Activated naive CD8-positive, alpha-beta T cell (primary cell): ENCODE measurements around the gene NOSTRIN.
"Not testable (repeated sequence)": the region's sequence is repeated elsewhere in the genome, so short reads cannot be mapped to it uniquely, and the experiment has no call there.

Experiments used
- H3K27ac Mint-ChIP-seq: one replicate; pipeline ENCODE4 v1.8.0; 2021; ENCODE audit warnings: mixed read lengths
- H3K27me3 Mint-ChIP-seq: one replicate; pipeline ENCODE4 v1.8.0; 2021; ENCODE audit warnings: mixed read lengths
- H3K36me3 Mint-ChIP-seq: one replicate; pipeline ENCODE4 v1.8.0; 2021; ENCODE audit warnings: mixed read lengths
- H3K4me1 Mint-ChIP-seq: one replicate; pipeline ENCODE4 v1.8.0; 2021; ENCODE audit warnings: low read depth, mixed read lengths
- H3K4me3 Mint-ChIP-seq: one replicate; pipeline ENCODE4 v1.8.0; 2021; ENCODE audit warnings: mild to moderate bottlenecking, mixed read lengths
- H3K9me3 Mint-ChIP-seq: one replicate; pipeline ENCODE4 v1.8.0; 2021; ENCODE audit warnings: low read depth, mixed read lengths

Gene NOSTRIN

DNA sequence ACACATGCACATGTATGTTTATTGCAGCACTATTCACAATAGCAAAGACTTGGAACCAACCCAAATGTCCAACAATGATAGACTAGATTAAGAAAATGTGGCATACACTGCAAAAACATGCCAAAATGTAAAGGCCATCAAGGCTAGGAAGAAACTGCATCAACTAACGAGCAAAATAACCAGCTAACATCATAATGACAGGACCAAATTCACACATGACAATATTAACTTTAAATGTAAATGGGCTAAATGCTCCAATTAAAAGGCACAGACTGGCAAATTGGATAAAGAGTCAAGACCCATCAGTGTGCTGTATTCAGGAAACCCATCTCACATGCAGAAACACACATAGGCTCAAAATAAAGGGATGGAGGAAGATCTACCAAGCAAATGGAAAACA lies 64.7 kb downstream of the NOSTRIN start:
- H3K4me3 Mint-ChIP-seq, H3K4me1 Mint-ChIP-seq, H3K27me3 Mint-ChIP-seq, H3K9me3 Mint-ChIP-seq, H3K36me3 Mint-ChIP-seq, H3K27ac Mint-ChIP-seq: not testable (repeated sequence)

DNA sequence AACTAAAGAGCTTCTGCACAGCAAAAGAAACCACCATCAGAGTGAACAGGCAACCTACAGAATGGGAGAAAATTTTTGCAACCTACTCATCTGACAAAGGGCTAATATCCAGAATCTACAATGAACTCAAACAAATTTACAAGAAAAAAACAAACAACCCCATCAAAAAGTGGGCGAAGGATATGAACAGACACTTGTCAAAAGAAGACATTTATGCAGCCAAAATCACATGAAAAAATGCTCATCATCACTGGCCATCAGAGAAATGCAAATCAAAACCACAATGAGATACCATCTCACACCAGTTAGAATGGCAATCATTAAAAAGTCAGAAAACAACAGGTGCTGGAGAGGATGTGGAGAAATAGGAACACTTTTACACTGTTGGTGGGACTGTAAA lies 67.9 kb downstream of the NOSTRIN start:
- H3K27ac Mint-ChIP-seq, H3K4me1 Mint-ChIP-seq, H3K27me3 Mint-ChIP-seq, H3K9me3 Mint-ChIP-seq, H3K36me3 Mint-ChIP-seq, H3K4me3 Mint-ChIP-seq: not testable (repeated sequence)

DNA sequence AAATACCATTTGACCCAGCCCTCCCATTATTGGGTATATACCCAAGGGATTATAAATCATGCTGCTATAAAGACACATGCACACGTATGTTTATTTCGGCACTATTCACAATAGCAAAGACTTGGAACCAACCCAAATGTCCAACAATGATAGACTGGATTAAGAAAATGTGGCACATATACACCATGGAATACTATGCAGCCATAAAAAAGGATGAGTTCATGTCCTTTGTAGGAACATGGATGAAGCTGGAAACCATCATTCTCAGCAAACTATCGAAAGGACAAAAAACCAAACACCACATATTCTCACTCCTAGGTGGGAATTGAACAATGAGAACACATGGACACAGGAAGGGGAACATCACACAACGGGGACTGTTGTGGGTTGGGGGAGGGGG lies 68.4 kb downstream of the NOSTRIN start:
- not testable (repeated sequence) for H3K27me3 Mint-ChIP-seq, H3K4me1 Mint-ChIP-seq, H3K4me3 Mint-ChIP-seq, H3K9me3 Mint-ChIP-seq, H3K27ac Mint-ChIP-seq, H3K36me3 Mint-ChIP-seq

GRCh38 chr2:168874368-168875054 lies 72.1 kb downstream of the NOSTRIN start:
- no peak overlapping the region for H3K27ac Mint-ChIP-seq
- no peaks in the 10 kb centered on the region for H3K9me3 Mint-ChIP-seq
- no peaks in the 10 kb centered on the region for H3K36me3 Mint-ChIP-seq
- no peaks in the 10 kb centered on the region for H3K4me1 Mint-ChIP-seq
- no peaks in the 10 kb centered on the region for H3K27me3 Mint-ChIP-seq
- no peak overlapping the region for H3K4me3 Mint-ChIP-seq

GRCh38 chr2:168882163-168882562 lies 79.7 kb downstream of the NOSTRIN start:
- not testable (repeated sequence) for H3K4me1 Mint-ChIP-seq, H3K9me3 Mint-ChIP-seq, H3K27me3 Mint-ChIP-seq, H3K4me3 Mint-ChIP-seq, H3K36me3 Mint-ChIP-seq, H3K27ac Mint-ChIP-seq

DNA sequence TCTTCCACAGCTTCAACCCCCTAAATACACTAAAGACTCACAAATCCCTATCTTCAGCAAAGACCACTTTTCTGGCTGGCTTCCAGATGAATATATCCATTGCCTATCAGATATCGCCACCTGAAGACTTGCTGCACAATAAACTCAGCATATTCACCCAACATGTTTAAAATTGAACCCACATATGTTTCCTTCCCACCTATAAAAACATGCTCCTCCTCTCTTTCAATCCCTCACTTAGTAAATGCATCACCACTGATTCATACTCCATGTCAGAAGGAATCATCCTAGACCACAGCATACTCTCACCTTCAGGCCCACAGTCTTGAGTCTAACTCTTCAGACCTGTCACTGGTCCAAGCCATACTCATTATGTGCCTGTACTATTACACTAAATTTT lies 82.5 kb downstream of the NOSTRIN start:
- Mint-ChIP-seq H3K36me3 (no peaks in the 10 kb centered on the region), H3K9me3 (no peaks in the 10 kb centered on the region), H3K27me3 (no peaks in the 10 kb centered on the region), H3K4me1 (peaks cover 5% of the 10 kb centered on the region), H3K4me3 (no peak overlapping the region), H3K27ac (no peak overlapping the region)

GRCh38 chr2:168889635-168890005 lies 87.2 kb downstream of the NOSTRIN start:
- H3K4me1 Mint-ChIP-seq, result peaks cover 13% of the 10 kb centered on the region
- H3K27me3 Mint-ChIP-seq, result peaks cover 6% of the 10 kb centered on the region
- H3K27ac Mint-ChIP-seq, result no peak overlapping the region
- H3K9me3 Mint-ChIP-seq, result no peaks in the 10 kb centered on the region
- H3K4me3 Mint-ChIP-seq, result peak overlapping the region; percentile 97
- no peaks in the 10 kb centered on the region for H3K36me3 Mint-ChIP-seq

GRCh38 chr2:168890006-168890782 lies 87.8 kb downstream of the NOSTRIN start, which contains the start of gene SPC25:
TSS of gene SPC25 (minus strand) at chr2:168890430. CDS start at chr2:168889519, 911 bp downstream.
- Mint-ChIP-seq H3K27ac (peak within 1 kb of the TSS; percentile 47), H3K4me3 (peak within 1 kb of the TSS; percentile 97), H3K4me1 (peaks cover 13% of the 10 kb centered on the region), H3K36me3 (no peaks in the 10 kb centered on the region), H3K27me3 (peaks cover 6% of the 10 kb centered on the region), H3K9me3 (no peaks in the 10 kb centered on the region)

DNA sequence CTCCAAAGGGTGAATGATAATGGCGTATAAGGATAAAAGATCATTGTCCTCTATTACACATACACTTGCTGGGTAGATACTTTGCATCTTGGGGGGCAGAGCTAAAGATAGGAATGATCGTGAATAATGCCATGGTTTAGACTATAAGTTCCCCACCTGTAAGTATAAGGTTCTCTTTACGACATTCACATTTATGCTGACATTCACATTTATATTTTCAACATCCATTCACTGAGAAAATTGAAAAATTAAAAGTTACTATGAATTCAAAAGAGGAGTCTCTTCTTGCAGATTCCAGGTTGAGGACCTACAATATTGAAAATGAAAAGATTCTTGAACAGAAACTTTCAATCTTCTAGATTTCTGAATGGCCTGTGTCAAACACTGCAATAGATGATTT lies 89.9 kb downstream of the NOSTRIN start:
- no peaks in the 10 kb centered on the region for H3K9me3 Mint-ChIP-seq
- H3K36me3 Mint-ChIP-seq, result no peaks in the 10 kb centered on the region
- peaks cover 6% of the 10 kb centered on the region for H3K27me3 Mint-ChIP-seq
- H3K27ac Mint-ChIP-seq, result no peak overlapping the region
- peaks cover 13% of the 10 kb centered on the region for H3K4me1 Mint-ChIP-seq
- no peak overlapping the region for H3K4me3 Mint-ChIP-seq

GRCh38 chr2:168894101-168894500 lies 91.7 kb downstream of the NOSTRIN start:
- Mint-ChIP-seq H3K27me3 (peaks cover 6% of the 10 kb centered on the region), H3K4me3 (no peak overlapping the region), H3K27ac (no peak overlapping the region), H3K9me3 (no peaks in the 10 kb centered on the region), H3K4me1 (peaks cover 13% of the 10 kb centered on the region), H3K36me3 (no peaks in the 10 kb centered on the region)

- peaks cover 6% of the 10 kb centered on the region for H3K27me3 Mint-ChIP-seq
- no peak overlapping the region for H3K27ac Mint-ChIP-seq
- peaks cover 10% of the 10 kb centered on the region for H3K4me1 Mint-ChIP-seq
Observed at GRCh38 chr2:168894720-168895119, 92.3 kb downstream of the NOSTRIN start.

DNA sequence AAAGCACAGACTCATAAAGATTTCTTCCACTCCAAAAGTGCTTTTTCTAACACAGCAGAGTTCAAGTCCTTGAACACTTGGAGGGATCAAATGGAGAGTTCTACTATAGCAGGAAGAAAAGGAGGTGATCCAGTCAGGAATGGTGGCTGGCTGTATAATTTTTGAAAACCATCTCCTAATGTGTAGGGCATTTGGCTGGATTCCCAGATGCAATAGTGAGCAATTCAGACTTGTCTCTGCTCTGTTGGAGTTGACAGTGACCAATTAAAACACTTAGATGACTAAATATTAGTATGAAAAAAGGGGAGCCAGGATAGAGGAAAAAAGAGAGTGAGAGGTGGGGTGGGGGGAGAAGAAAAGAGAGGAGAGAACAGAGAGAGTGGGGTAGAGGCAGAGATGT lies 93.3 kb downstream of the NOSTRIN start:
- H3K4me1 Mint-ChIP-seq, result peaks cover 1% of the 10 kb centered on the region
- no peaks in the 10 kb centered on the region for H3K36me3 Mint-ChIP-seq
- peaks cover 6% of the 10 kb centered on the region for H3K27me3 Mint-ChIP-seq
- H3K27ac Mint-ChIP-seq, result no peak overlapping the region
- no peak overlapping the region for H3K4me3 Mint-ChIP-seq
- no peaks in the 10 kb centered on the region for H3K9me3 Mint-ChIP-seq

More at GRCh38 chr2:168894720-168895119, 92.3 kb downstream of the NOSTRIN start:
- no peak overlapping the region for H3K4me3 Mint-ChIP-seq
- H3K9me3 Mint-ChIP-seq, result no peaks in the 10 kb centered on the region
- H3K36me3 Mint-ChIP-seq, result no peaks in the 10 kb centered on the region

- Mint-ChIP-seq H3K36me3 (no peaks in the 10 kb centered on the region), H3K4me3 (no peak overlapping the region), H3K27ac (no peak overlapping the region)
Observed at GRCh38 chr2:168896783-168897182, 94.3 kb downstream of the NOSTRIN start.

GRCh38 chr2:168897449-168897848 lies 95.0 kb downstream of the NOSTRIN start:
- Mint-ChIP-seq H3K4me1 (no peaks in the 10 kb centered on the region), H3K36me3 (no peaks in the 10 kb centered on the region), H3K27me3 (peaks cover 6% of the 10 kb centered on the region), H3K9me3 (no peaks in the 10 kb centered on the region), H3K27ac (no peak overlapping the region), H3K4me3 (no peak overlapping the region)

More at GRCh38 chr2:168896783-168897182, 94.3 kb downstream of the NOSTRIN start:
- Mint-ChIP-seq H3K4me1 (no peaks in the 10 kb centered on the region), H3K9me3 (no peaks in the 10 kb centered on the region), H3K27me3 (peaks cover 6% of the 10 kb centered on the region)

- peaks cover 4% of the 10 kb centered on the region for H3K27me3 Mint-ChIP-seq
Observed at GRCh38 chr2:168901003-168901402, 98.6 kb downstream of the NOSTRIN start, which contains the start of gene G6PC2. TSS of gene G6PC2 (plus strand) at chr2:168901291. CDS start at chr2:168901332, 41 bp downstream.

More at GRCh38 chr2:168901003-168901402, 98.6 kb downstream of the NOSTRIN start, which contains the start of gene G6PC2:
- H3K4me1 Mint-ChIP-seq, result no peaks in the 10 kb centered on the region
- no peaks in the 10 kb centered on the region for H3K36me3 Mint-ChIP-seq
- no peaks in the 10 kb centered on the region for H3K9me3 Mint-ChIP-seq
- H3K4me3 Mint-ChIP-seq, result no peak within 1 kb of the TSS
- no peak within 1 kb of the TSS for H3K27ac Mint-ChIP-seq
